PC-9 (cell line): Measurements from ENCODE around the gene RPS15. TPM values are rescaled to one million over a fixed set of nuclear protein-coding genes. Genes with fewer than 3 reads are reported as not detected.

Experiments
- BruUV-seq: library from RNA; stranded (reverse); fragments of 400-500 nt; replicated peaks from 2 replicates; lab custom pipeline; 2021; lab: Mats Ljungman, UMichigan
- CTCF ChIA-PET: fragments of 300-600 bp; sonication (Branson Sonifier 250); formaldehyde crosslinking; loops from one replicate; lab custom pipeline; 2022; ENCODE audit warnings: antibody characterized with exemption; lab: Charles Lee
- POLR2A ChIA-PET: fragments of 300-600 bp; sonication (Branson Sonifier 250); formaldehyde crosslinking; loops from one replicate; lab custom pipeline; 2022; ENCODE audit warnings: antibody characterized with exemption; ENCODE audit not compliant: unreplicated experiment; lab: Charles Lee
- DNase-seq, 2 experiments: peaks; one replicate each; pipeline versions ENCODE4 v3.0.0 to v3.0.0-alpha.2; 2015 to 2022; ENCODE audit warnings: mixed read lengths in 1 of 2
- H2AFZ ChIP-seq: fragments of 200-600 bp; sonication (generic); 2 replicates; pipeline ENCODE4 v1.8.1; 2017; ENCODE audit warnings: antibody characterized with exemption
- H3F3A ChIP-seq: fragments of 200-600 bp; sonication (generic); 2 replicates; pipeline ENCODE4 v1.8.1; 2017; ENCODE audit warnings: antibody characterized with exemption, mild to moderate bottlenecking, low read depth; ENCODE audit not compliant: insufficient read depth
- H3K27ac ChIP-seq: fragments of 200-600 bp; sonication (generic); 2 replicates; pipeline ENCODE4 v1.6.1; 2016; ENCODE audit warnings: mixed run types
- H3K27me3 ChIP-seq: fragments of 200-600 bp; sonication (generic); 2 replicates; pipeline ENCODE4 v1.6.1; 2016; ENCODE audit warnings: low read depth, mixed run types; ENCODE audit not compliant: insufficient read depth
- H3K36me3 ChIP-seq: fragments of 200-600 bp; sonication (generic); 2 replicates; pipeline ENCODE4 v1.6.1; 2016; ENCODE audit warnings: low read depth, mixed run types
- H3K4me1 ChIP-seq: fragments of 200-600 bp; sonication (generic); replicated peaks from 2 replicates; pipeline ENCODE4 v1.6.1; 2016; ENCODE audit warnings: mixed run types; ENCODE audit not compliant: insufficient read depth
- H3K4me2 ChIP-seq: fragments of 200-600 bp; sonication (generic); 2 replicates; pipeline ENCODE4 v1.6.1; 2017; ENCODE audit warnings: mixed run types
- H3K4me3 ChIP-seq: fragments of 200-600 bp; sonication (generic); 2 replicates; pipeline ENCODE4 v1.6.1; 2016; ENCODE audit warnings: mixed run types
- H3K79me2 ChIP-seq: fragments of 200-600 bp; sonication (generic); 2 replicates; pipeline ENCODE4 v1.6.1; 2017; ENCODE audit warnings: low read depth, mixed run types
- H3K9me2 ChIP-seq: fragments of 200-600 bp; sonication (generic); 2 replicates; pipeline ENCODE4 v1.8.1; 2017; ENCODE audit warnings: mild to moderate bottlenecking; ENCODE audit not compliant: insufficient read depth
- H3K9me3 ChIP-seq: fragments of 200-600 bp; sonication (generic); 2 replicates; pipeline ENCODE4 v1.8.1; 2016; ENCODE audit warnings: low read depth; ENCODE audit not compliant: insufficient read depth
- H4K20me1 ChIP-seq: fragments of 200-600 bp; sonication (generic); 2 replicates; pipeline ENCODE4 v1.8.1; 2017; ENCODE audit not compliant: insufficient read depth
- CTCF ChIP-seq: fragments of 200-600 bp; sonication (generic); conservative IDR thresholded peaks from 2 replicates; pipeline ENCODE4 v1.6.1; 2017; ENCODE audit warnings: mixed run types, antibody characterized with exemption, mild to moderate bottlenecking, moderate library complexity
- EZH2 ChIP-seq: fragments of 200-600 bp; sonication (generic); IDR thresholded peaks from 2 replicates; pipeline ENCODE4 v1.8.0; 2017; ENCODE audit warnings: antibody characterized with exemption, low read depth
- intact Hi-C: fragments of 100-400 bp; cut with micrococcal nuclease; formaldehyde crosslinking; loops from one replicate; pipeline ENCODE4 v1.10.0; 2022; ENCODE audit not compliant: unreplicated experiment
- total RNA-seq: library from RNA; stranded (reverse); gene quantifications from 2 replicates; pipeline ENCODE4 v1.2.3, GENCODE V29; 2021

The RPS15 gene
- total RNA-seq, 1 experiment from 2014 or later: 967 TPM

- POLR2A ChIA-PET: no interaction called here
- no TSS peak for BruUV-seq
- intact Hi-C loops: no loop called here
- Histone ChIP-seq H3K9me3 (no peaks in the 10 kb centered on the region), H2AFZ (no peak overlapping the region), H3K27me3 (no peaks in the 10 kb centered on the region), H3K27ac (no peak overlapping the region), H3F3A (peaks cover 7% of the 10 kb centered on the region; the same call in 1 of the 2 replicates), H3K79me2 (no peaks in the 10 kb centered on the region), H4K20me1 (no peaks in the 10 kb centered on the region), H3K4me1 (no peaks in the 10 kb centered on the region), H3K4me2 (no peak overlapping the region), H3K4me3 (no peak overlapping the region), H3K9me2 (no peaks in the 10 kb centered on the region), H3K36me3 (no peaks in the 10 kb centered on the region)
- CTCF ChIA-PET: no interaction called here
- TF ChIP-seq CTCF (no peak), EZH2 (no peak)
- no peak for DNase-seq
Observed at GRCh38 chr19:1397838-1398237, 40.4 kb upstream of the RPS15 start.

- Histone ChIP-seq H3K36me3 (no peaks in the 10 kb centered on the region), H3K27ac (no peak overlapping the region), H4K20me1 (no peaks in the 10 kb centered on the region), H3F3A (peaks cover 7% of the 10 kb centered on the region; the same call in 1 of the 2 replicates), H3K9me3 (no peaks in the 10 kb centered on the region), H3K4me3 (no peak overlapping the region), H3K27me3 (no peaks in the 10 kb centered on the region), H3K4me1 (no peaks in the 10 kb centered on the region), H3K79me2 (no peaks in the 10 kb centered on the region), H2AFZ (no peak overlapping the region), H3K4me2 (no peak overlapping the region), H3K9me2 (no peaks in the 10 kb centered on the region)
- ChIA-PET CTCF (no interaction called here), POLR2A (no interaction called here)
- no peak for TF ChIP-seq CTCF
- TF ChIP-seq EZH2: no peak
- BruUV-seq: no TSS peak
- intact Hi-C loops: no loop called here
- DNase-seq: no peak
Observed at GRCh38 chr19:1399079-1399478, 39.1 kb upstream of the RPS15 start.

- Histone ChIP-seq H3K27ac (no peak overlapping the region), H3K79me2 (no peaks in the 10 kb centered on the region), H3K27me3 (no peaks in the 10 kb centered on the region), H3K9me2 (no peaks in the 10 kb centered on the region), H3K4me3 (no peak overlapping the region), H3F3A (peaks cover 7% of the 10 kb centered on the region; the same call in 1 of the 2 replicates), H3K4me2 (no peak overlapping the region), H3K36me3 (no peaks in the 10 kb centered on the region), H2AFZ (no peak overlapping the region), H3K4me1 (no peaks in the 10 kb centered on the region), H3K9me3 (no peaks in the 10 kb centered on the region), H4K20me1 (no peaks in the 10 kb centered on the region)
- DNase-seq: no peak
- TF ChIP-seq EZH2 (no peak), CTCF (no peak)
- intact Hi-C loops: no loop called here
- no TSS peak for BruUV-seq
- ChIA-PET CTCF (no interaction called here), POLR2A (no interaction called here)
Observed at GRCh38 chr19:1399745-1400144, 38.5 kb upstream of the RPS15 start.
